Coronary artery (tissue), 2 donors: ENCODE data around the gene SUPT7L.
A peak's percentile ranks its signal among the peaks of the same experiment; 100 is the strongest.
"Not testable (repeated sequence)": the region's sequence is repeated elsewhere in the genome, so short reads cannot be mapped to it uniquely, and the experiment has no call there.

Experiments
- DNase-seq: peaks from one replicate; pipeline ENCODE4 v3.0.0-alpha.2; 2017; ENCODE audit warnings: low spot score
- H3K27ac ChIP-seq, 2 donors: fragments of 200-600 bp; sonication (generic); one replicate each; pipeline ENCODE4 v1.5.1; 2016 to 2019
- H3K4me3 ChIP-seq: fragments of 200-600 bp; sonication (generic); 2 replicates; pipeline ENCODE4 v1.5.1; 2016; ENCODE audit warnings: mild to moderate bottlenecking, moderate library complexity
- TF ChIP-seq, protein P1 (sequence below): fragments of 200-600 bp; sonication (generic); IDR thresholded peaks from one replicate; pipeline ENCODE4 v1.5.1; 2019; ENCODE audit warnings: antibody characterized with exemption

SUPT7L gene

DNA sequence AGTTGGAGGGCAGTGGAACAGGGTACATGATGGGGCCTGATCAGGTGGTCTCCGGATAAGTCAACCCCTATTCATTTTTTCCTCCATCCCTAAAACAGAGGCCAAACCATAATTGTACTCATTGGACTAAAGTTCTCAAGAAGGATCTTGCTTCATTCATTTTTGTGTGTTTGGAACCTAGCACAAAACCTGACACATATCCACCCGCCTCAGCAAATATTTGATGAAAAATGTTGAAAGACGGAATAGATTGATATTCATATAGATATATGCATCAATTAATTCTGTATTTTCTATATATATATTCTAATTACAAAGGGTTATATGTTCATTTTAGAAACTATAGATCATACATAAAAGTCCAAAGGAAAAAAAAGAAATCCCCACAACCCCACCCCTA is 22.2 kb upstream of the SUPT7L start:
- Histone ChIP-seq H3K27ac (no peak overlapping the region), H3K4me3 (no peak overlapping the region)
- DNase-seq: no peak
- TF ChIP-seq, protein P1, sequence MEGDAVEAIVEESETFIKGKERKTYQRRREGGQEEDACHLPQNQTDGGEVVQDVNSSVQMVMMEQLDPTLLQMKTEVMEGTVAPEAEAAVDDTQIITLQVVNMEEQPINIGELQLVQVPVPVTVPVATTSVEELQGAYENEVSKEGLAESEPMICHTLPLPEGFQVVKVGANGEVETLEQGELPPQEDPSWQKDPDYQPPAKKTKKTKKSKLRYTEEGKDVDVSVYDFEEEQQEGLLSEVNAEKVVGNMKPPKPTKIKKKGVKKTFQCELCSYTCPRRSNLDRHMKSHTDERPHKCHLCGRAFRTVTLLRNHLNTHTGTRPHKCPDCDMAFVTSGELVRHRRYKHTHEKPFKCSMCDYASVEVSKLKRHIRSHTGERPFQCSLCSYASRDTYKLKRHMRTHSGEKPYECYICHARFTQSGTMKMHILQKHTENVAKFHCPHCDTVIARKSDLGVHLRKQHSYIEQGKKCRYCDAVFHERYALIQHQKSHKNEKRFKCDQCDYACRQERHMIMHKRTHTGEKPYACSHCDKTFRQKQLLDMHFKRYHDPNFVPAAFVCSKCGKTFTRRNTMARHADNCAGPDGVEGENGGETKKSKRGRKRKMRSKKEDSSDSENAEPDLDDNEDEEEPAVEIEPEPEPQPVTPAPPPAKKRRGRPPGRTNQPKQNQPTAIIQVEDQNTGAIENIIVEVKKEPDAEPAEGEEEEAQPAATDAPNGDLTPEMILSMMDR: no peak

DNA sequence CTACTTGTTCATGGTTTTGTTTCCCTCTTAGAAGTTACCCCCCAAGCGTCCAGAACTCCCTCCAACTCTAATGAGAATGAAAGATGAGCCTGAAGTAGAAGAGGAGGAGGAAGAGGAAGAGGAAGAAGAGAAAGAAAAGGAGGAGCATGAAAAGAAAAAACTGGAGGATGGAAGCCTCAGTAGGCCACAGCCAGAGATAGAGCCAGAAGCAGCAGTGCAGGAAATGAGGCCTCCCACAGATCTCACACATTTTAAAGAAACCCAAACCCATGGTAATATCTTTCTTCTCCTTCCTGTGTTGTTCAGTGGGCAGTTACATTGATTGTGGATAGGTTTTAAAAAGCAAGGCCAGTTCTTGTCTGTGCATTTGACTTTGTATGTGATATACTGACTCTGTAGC is 21.6 kb upstream of the SUPT7L start:
- not testable (repeated sequence) for H3K27ac ChIP-seq, DNase-seq, H3K4me3 ChIP-seq

DNA sequence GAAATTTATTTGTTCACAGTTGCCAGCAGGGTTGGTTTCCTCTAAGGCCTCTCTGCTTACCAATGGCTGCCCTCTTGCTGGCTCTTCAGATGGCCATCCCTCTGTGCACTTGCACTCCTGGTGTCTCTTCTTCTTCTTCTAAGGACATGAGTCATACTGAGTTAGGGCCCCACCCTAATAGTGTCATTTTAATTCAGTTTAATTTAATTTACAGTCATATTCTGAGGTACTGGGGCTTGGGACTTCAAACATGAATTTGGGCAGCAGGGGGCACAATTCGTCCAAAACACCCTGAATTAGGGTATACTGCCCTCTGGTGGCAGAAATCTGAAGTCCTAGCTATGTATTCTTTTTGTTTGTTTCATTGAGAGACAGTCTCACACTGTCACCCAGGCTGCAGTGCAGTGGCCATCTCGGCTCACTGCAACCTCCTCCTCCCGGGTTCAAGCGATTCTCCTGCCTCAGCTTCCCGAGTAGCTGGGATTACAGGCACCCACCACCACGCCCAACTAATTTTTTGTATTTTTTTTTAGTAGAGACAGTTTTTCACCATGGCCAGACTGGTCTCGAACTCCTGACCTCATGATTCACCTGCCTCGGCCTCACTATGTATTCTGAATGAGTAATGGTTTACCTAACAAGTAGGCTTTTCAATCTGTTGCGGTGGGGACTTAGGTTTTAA is 20.1 kb upstream of the SUPT7L start:
- DNase-seq: no peak
- TF ChIP-seq, protein P1: peak; percentile 85
- no peak overlapping the region for H3K4me3 ChIP-seq
- H3K27ac ChIP-seq: peak overlapping the region; percentile 3 to 72

DNA sequence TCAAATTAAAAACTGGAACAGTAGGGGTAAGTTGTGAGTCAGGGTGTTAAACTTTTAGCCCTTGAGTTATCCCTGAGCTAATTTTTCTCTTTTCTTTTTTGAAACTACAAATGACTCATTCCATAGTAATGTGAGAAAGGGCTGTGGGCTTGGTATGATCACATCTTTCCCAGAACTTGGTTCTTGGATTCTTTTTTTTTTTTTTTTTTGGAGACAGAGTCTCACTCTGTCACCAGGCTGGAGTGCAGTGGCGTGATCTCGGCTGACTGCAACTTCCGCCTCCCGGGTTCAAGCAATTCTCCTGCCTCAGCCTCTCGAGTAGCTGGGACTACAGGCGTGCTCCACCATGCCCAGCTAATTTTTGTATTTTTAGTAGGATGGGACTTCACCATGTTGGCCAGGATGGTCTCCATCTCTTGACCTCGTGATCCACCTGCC is 18.9 kb upstream of the SUPT7L start:
- H3K27ac ChIP-seq: peak overlapping the region; percentile 52 to 72
- H3K4me3 ChIP-seq, DNase-seq: not testable (repeated sequence)

DNA sequence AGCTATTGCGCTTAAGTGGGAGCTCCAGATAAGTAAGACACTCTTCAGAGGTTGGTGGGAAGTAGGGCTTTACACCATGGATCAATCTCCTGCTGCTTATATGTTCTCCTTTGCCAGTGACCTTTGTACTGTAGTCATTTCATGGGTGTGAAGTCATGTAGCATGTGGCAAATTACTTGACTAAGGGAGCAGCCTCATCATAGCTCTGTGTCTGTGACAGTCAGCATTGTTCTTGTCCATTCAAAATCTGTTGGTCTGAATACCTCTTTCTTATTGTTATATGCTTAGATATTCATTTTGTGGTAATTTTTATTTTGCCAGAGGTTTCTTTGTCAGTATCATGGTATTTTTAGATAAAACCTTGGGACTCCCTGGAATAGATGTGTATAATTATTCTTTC is 18.4 kb upstream of the SUPT7L start:
- peak overlapping the region in 1 of 2 donors; percentile 50 for H3K27ac ChIP-seq
- no peak for DNase-seq
- TF ChIP-seq, protein P1: no peak
- no peak overlapping the region for H3K4me3 ChIP-seq

DNA sequence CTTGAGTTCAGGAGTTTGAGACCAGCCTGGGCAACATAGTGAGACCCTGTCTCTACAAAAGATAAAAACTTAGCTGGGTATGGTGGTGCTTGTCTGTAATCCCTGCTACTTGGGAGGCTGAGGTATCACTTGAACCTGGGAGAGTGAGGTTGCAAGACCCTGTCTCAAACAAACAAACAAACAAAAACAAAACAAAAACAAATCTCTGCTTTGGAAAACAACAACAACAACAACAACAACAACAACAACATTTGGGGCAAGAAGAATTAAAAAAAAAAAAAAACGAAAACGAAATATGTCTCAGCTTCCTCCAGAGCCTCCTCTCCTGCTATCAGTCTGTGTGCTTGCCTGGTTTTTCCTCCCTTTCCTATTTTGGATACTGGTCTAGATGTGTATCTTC is 17.2 kb upstream of the SUPT7L start:
- Histone ChIP-seq H3K4me3 (no peak overlapping the region), H3K27ac (no peak overlapping the region)
- TF ChIP-seq, protein P1: no peak
- DNase-seq: no peak

DNA sequence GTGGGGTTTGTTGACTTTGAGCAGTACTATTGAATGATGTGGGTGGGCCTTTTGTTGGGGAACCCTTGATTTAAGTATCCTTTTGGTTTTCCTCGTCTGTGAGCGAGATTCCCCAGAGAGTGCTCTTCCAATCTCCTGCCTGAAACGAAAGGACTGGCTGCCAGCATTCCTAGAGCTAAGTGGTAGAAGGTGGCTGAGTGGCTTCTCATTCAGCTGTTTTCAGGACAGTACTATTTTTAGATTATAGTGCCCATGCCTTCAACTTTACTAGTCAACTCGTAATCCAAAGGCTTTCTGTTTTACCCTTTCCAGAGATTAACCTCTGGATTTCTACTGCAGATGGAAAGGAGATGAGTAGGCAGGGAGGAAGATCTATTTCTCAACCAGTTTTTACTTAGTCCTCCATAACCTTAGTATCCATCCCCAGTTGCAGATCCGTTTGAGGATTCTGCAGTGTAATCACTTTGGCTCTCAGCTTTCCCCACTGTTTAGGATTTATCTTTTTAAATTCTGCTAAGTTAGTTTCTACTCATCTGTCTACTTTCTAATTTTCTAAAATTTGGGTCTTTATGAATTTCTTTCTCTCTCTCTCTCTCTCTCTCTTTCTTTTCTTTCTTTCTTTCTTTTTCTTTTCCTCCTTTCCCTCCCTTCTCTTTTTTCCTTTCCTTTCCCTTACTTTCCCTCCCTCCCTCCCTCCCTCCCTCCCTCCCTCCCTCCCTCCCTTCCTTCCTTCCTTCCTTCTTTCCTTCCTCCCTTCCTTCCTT is 9.5 kb upstream of the SUPT7L start:
- TF ChIP-seq, protein P1: no peak
- H3K27ac ChIP-seq: no peak overlapping the region
- H3K4me3 ChIP-seq: no peak overlapping the region
- DNase-seq: no peak

DNA sequence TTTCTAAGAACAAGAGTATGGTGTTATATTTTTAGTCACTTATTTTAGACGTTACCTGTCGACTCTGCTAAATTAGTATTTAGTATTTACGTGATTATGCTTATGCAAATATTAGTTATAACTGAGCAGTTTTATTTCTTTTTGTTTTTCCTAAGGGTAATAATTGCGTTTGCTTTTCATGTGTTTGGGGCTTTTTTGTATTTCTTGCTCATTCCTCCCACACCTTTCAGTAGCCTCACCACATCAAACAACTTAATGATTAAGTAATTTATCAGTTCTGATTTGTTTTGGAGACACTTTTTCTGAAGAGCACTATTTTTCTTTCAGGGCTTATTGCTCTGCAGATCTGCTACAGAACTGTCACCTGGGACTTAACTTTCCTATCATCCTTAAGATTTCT is 7.8 kb upstream of the SUPT7L start:
- Histone ChIP-seq H3K27ac (no peak overlapping the region), H3K4me3 (no peak overlapping the region)
- TF ChIP-seq, protein P1: no peak
- no peak for DNase-seq
